Heart right ventricle (tissue), 16 donors: ENCODE data around the gene KRT86. TPM values are rescaled to one million over a fixed set of nuclear protein-coding genes. Genes with fewer than 3 reads are reported as not detected.

Experiments
- ATAC-seq, 8 donors: fragments of 200-7000 bp; cut with Tn5 transposase; one replicate each; pipeline ENCODE4 v1.9.1; 2020; ENCODE audit warnings: mild to moderate bottlenecking in 8 of 8, moderate library complexity in 8 of 8, moderate number of reproducible peaks in 1 of 8
- DNase-seq, 2 donors: peaks; one replicate each; pipeline ENCODE4 v3.0.0-alpha.2; 2020
- H3K27ac ChIP-seq, 10 donors: fragments of 200-600 bp; sonication (generic) in 2 of 10; one replicate each; pipeline versions ENCODE4 v1.5.0 to v1.8.0; 2020 to 2022; ENCODE audit warnings: mild to moderate bottlenecking in 3 of 10
- H3K27me3 ChIP-seq, 7 donors: fragments of 200-600 bp; one replicate each; pipeline ENCODE4 v1.8.0; 2021 to 2022; ENCODE audit warnings: mild to moderate bottlenecking in 2 of 7
- H3K36me3 ChIP-seq, 9 donors: fragments of 200-600 bp; sonication (generic) in 1 of 9; one replicate each; pipeline versions ENCODE4 v1.5.0 to v1.8.0; 2020 to 2022; ENCODE audit warnings: mild to moderate bottlenecking in 2 of 9
- H3K4me1 ChIP-seq, 9 donors: fragments of 200-600 bp; sonication (generic) in 1 of 9; one replicate each; pipeline versions ENCODE4 v1.5.0 to v1.8.0; 2020 to 2022; ENCODE audit warnings: mild to moderate bottlenecking in 4 of 9
- H3K4me3 ChIP-seq, 10 donors: fragments of 200-600 bp; sonication (generic) in 2 of 10; one replicate each; pipeline versions ENCODE4 v1.5.0 to v1.8.0; 2020 to 2022; ENCODE audit warnings: mild to moderate bottlenecking in 7 of 10, moderate library complexity in 2 of 10
- H3K9me3 ChIP-seq, 11 donors: fragments of 200-600 bp in 10 of 11; sonication (generic) in 2 of 11; one replicate each; pipeline versions ENCODE4 v1.5.0 to v1.8.0; 2013 to 2022; ENCODE audit warnings: mild to moderate bottlenecking in 2 of 11, control low read depth in 1 of 11, moderate library complexity in 1 of 11
- CTCF ChIP-seq, 9 donors: fragments of 200-600 bp; sonication (generic) in 2 of 9; IDR thresholded peaks; one replicate each; pipeline versions ENCODE4 v1.5.0 to v1.8.0; 2021 to 2022; ENCODE audit warnings: antibody characterized with exemption in 9 of 9, mild to moderate bottlenecking in 5 of 9, moderate library complexity in 1 of 9
- WGBS, 2 donors: extraction: QIAGEN DNeasy Blood & Tissue Kit; methylation state at CpG; one replicate each; pipeline ENCODE4 v1.1.7; 2013; ENCODE audit warnings: inconsistent platforms in 1 of 2; 5-methylcytosine and 5-hydroxymethylcytosine counted together
- intact Hi-C, 10 donors: fragments of 100-400 bp; cut with DNase I; formaldehyde crosslinking; loops; one replicate each; pipeline versions ENCODE4 v1.11.1 to v1.14.2; 2022
- polyA plus RNA-seq, 2 donors: library from polyadenylated mRNA; stranded (reverse); fragments of 200-250 nt; gene quantifications; one replicate each; pipeline ENCODE4 v1.2.3, GENCODE V29; 2013
- total RNA-seq, 10 donors: library from RNA; stranded (reverse); fragmentation: NEBNext Ultra II Directional in 3 of 10; extraction: Animal tissue kit (Norgen Biotek cat#: 25700) in 3 of 10; gene quantifications; one replicate each; pipeline versions ENCODE4 v1.2.1 to v1.2.4, GENCODE V29; 2021 to 2023
- donor health status: Arrhythmogenic right ventricular cardiomyopathy.
- donor health status: ischemic (EF 13 %, LVEDD 7.1; RV severe dilation, severe dysfunction).
- donor health status: healthy with polysubstance abuse.
- donor health status: DM: no; HTN: yes; CAD: no.
- donor health status: DM: no; HTN: no; CAD: no.
- donor health status: ischemic (EF 25% LVEDD 6.9; RV normal size, moderate dysfunction).
- donor health status: ischemic (EF 25% LVEDD 5.7; RV mildly dilated, moderate dysfunction).
- donor health status: healthy.
- donor health status: DM: yes; HTN: yes; CAD: no.
- donor health status: Ischemic cardiomyopathy.
- donor health status: ischemic (EF 35%, LVEDD 5.7; RV mildly dilated, moderate dysfunction).
- donor health status: nonischemic (EF 11% LVEDD 7.7; RV severe dilation, severe dysfunction).
- donor health status: DM: yes; HTN: yes; CAD: no.
- donor health status: PGD.
- donor health status: ischemic (EF 29% LVEDD 5.4; RV normal size, mild dysfunction).
- donor health status: nonischemic (EF 23%, LVEDD 6.1; RV moderate dilation, normal function).

Gene KRT86
- total and polyA plus RNA-seq, 12 donors, result 0.01 to 0.19 TPM; not detected in 10

DNA sequence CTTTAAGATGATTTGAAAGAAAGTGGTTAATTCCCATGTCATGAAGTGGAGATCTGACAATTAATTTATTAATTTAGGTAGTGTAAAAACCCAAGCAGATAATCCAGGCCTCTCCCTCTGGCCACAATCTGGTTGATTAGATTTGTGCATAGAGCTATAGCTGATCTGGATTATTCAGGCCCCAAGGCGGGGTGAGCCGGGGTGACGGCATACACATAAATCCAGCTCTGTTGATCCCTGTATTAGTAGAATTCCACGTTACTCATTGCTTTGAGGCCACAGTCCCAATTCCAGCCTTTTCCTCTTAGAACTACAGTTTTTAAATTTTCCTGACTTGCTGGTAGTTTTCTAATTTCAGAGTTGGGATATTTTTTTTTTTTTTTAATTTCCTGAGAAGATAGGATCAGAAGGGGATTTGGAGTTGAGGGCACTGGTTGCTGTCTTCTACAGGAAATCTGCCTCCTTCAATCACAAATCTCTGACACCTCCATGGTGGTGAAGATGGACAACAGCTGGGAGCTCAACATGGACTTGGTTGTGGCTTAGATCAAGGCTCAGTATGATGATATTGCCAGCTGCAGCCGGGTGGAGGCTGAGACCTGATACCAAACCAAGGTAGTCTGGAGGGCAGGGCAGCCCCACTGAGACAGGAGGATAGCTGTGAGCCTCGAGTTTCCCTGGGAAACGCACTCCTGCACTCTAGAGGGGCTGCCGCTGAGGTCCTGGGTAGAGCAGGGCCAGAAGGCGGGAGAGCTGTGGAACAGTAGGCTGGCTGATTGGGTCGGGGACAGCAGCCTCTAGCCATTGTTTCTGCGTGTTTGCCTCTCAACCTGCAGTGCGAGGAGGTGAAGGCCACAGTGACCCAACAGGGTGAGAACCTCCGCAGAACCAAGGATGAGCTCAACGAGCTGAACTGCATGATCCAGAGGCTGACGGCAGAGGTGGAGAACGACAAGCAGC lies 73.4 kb downstream of the KRT86 start:
- DNase-seq (no peak), ATAC-seq (no peak)
- no peaks in the 10 kb centered on the region for H3K36me3 ChIP-seq
- TF ChIP-seq CTCF (IDR thresholded peaks at IDR 0.05), result no peak
- H3K27ac ChIP-seq, result no peak overlapping the region
- intact Hi-C loops, result no loop called here
- 74 to 76% methylated on average over 16 of the region's 16 CpGs for WGBS, 2 donors
- H3K27me3 ChIP-seq, result peaks cover 0 to 11% (median 0%) of the 10 kb centered on the region in 7 donors
- H3K4me3 ChIP-seq, result no peak overlapping the region
- peaks cover 0 to 14% (median 7%) of the 10 kb centered on the region in 11 donors for H3K9me3 ChIP-seq
- peaks cover 0 to 13% (median 4%) of the 10 kb centered on the region in 9 donors for H3K4me1 ChIP-seq

- Histone ChIP-seq H3K9me3 (no peaks in the 10 kb centered on the region), H3K27me3 (peaks cover 0 to 22% (median under 1%) of the 10 kb centered on the region in 7 donors), H3K36me3 (no peaks in the 10 kb centered on the region), H3K4me1 (peaks cover 0 to 13% (median 4%) of the 10 kb centered on the region in 9 donors), H3K27ac (no peak overlapping the region), H3K4me3 (no peak overlapping the region)
- intact Hi-C loops, result no loop called here
- TF ChIP-seq CTCF (IDR thresholded peaks at IDR 0.05), result no peak
- no peak for DNase-seq
- no peak for ATAC-seq
- WGBS, 2 donors, result 60 to 81% methylated on average over 6 of the region's 6 CpGs
Measured at GRCh38 chr12:52349196-52349595, 74.8 kb downstream of the KRT86 start.

- no peaks in the 10 kb centered on the region for H3K9me3 ChIP-seq
- 83 to 89% methylated on average over 8 of the region's 8 CpGs for WGBS, 2 donors
- ATAC-seq, result no peak
Measured at GRCh38 chr12:52350021-52350620, 75.7 kb downstream of the KRT86 start.

More at GRCh38 chr12:52350021-52350620, 75.7 kb downstream of the KRT86 start:
- peaks cover 0 to 32% (median 10%) of the 10 kb centered on the region in 7 donors for H3K27me3 ChIP-seq
- peaks cover 0 to 13% (median 4%) of the 10 kb centered on the region in 9 donors for H3K4me1 ChIP-seq
- H3K4me3 ChIP-seq, result no peak overlapping the region
- H3K27ac ChIP-seq, result no peak overlapping the region
- DNase-seq, result no peak
- intact Hi-C loops, result no loop called here
- H3K36me3 ChIP-seq, result no peaks in the 10 kb centered on the region
- TF ChIP-seq CTCF (IDR thresholded peaks at IDR 0.05), result no peak
